Activated CD8-positive, alpha-beta T cell treated with anti-CD3 and anti-CD28 coated beads for 36 hours (primary cell): ENCODE measurements around the gene TRMT11. TPM values are rescaled to one million over a fixed set of nuclear protein-coding genes. Genes with fewer than 3 reads are reported as not detected.
"Not testable (repeated sequence)": the region's sequence is repeated elsewhere in the genome, so short reads cannot be mapped to it uniquely, and the experiment has no call there.

ENCODE experiments used
- ATAC-seq: fragments of 200-7000 bp; cut with Tn5 transposase; one replicate; pipeline ENCODE4 v1.10.0; 2021; ENCODE audit warnings: mild to moderate bottlenecking, moderate library complexity
- CTCF ChIA-PET: fragments of 350-600 bp; sonication (Branson Sonifier 250); formaldehyde crosslinking; loops from one replicate; lab custom pipeline; 2021; ENCODE audit warnings: antibody characterized with exemption; lab: Charles Lee
- POLR2A ChIA-PET: fragments of 350-600 bp; sonication (Branson Sonifier 250); formaldehyde crosslinking; loops from one replicate; lab custom pipeline; 2021; ENCODE audit warnings: antibody characterized with exemption; lab: Charles Lee
- DNase-seq: peaks from one replicate; pipeline ENCODE4 v3.0.0-alpha.2; 2020
- H3K27ac Mint-ChIP-seq: one replicate; pipeline ENCODE4 v1.8.0; 2021; ENCODE audit warnings: mild to moderate bottlenecking, mixed read lengths
- H3K27me3 Mint-ChIP-seq: one replicate; pipeline ENCODE4 v1.8.0; 2021; ENCODE audit warnings: mixed read lengths
- H3K36me3 Mint-ChIP-seq: one replicate; pipeline ENCODE4 v1.8.0; 2021; ENCODE audit warnings: low read depth, mixed read lengths
- H3K4me1 Mint-ChIP-seq: one replicate; pipeline ENCODE4 v1.8.0; 2021; ENCODE audit warnings: low read depth, mixed read lengths
- H3K4me3 Mint-ChIP-seq: one replicate; pipeline ENCODE4 v1.8.0; 2021; ENCODE audit warnings: mild to moderate bottlenecking, moderate library complexity, mixed read lengths
- H3K9me3 Mint-ChIP-seq: one replicate; pipeline ENCODE4 v1.8.0; 2021; ENCODE audit warnings: mixed read lengths
- CTCF ChIP-seq: fragments of 200-600 bp; IDR thresholded peaks from one replicate; pipeline ENCODE4 v1.8.0; 2022; ENCODE audit warnings: antibody characterized with exemption, mild to moderate bottlenecking
- intact Hi-C: fragments of 100-400 bp; cut with micrococcal nuclease; formaldehyde crosslinking; loops from one replicate; pipeline ENCODE4 v1.10.0; 2022
- total RNA-seq, 2 experiments: library from RNA; stranded (reverse); gene quantifications; one replicate each; pipeline ENCODE4 v1.2.3, GENCODE V29; 2021

The TRMT11 gene
- total RNA-seq, 2 experiments from 2014 or later = 41.5 to 49.1 TPM

GRCh38 chr6:126010040-126010439 is 23.7 kb downstream of the TRMT11 start:
- POLR2A ChIA-PET = interaction anchor here (0.6 kb wide), 1 partner anchor 126 kb away, joined by 3 read pairs; no protein-coding TSS in a partner anchor
- intact Hi-C loops = no loop called here
- no peak overlapping the region for H3K27ac Mint-ChIP-seq

GRCh38 chr6:126015863-126016262 is 29.5 kb downstream of the TRMT11 start:
- H3K27me3 Mint-ChIP-seq = no peaks in the 10 kb centered on the region
- H3K4me1 Mint-ChIP-seq = no peaks in the 10 kb centered on the region
- no peak overlapping the region for H3K27ac Mint-ChIP-seq
- POLR2A ChIA-PET = no interaction called here
- H3K4me3 Mint-ChIP-seq = no peak overlapping the region
- CTCF ChIA-PET = no interaction called here
- ATAC-seq (no peak), DNase-seq (no peak)
- H3K9me3 Mint-ChIP-seq = no peaks in the 10 kb centered on the region
- no peak for TF ChIP-seq CTCF
- peaks cover 49% of the 10 kb centered on the region for H3K36me3 Mint-ChIP-seq
- intact Hi-C loops = no loop called here

More at GRCh38 chr6:126010040-126010439, 23.7 kb downstream of the TRMT11 start:
- ATAC-seq = no peak
- Mint-ChIP-seq H3K4me1 (no peaks in the 10 kb centered on the region), H3K9me3 (no peaks in the 10 kb centered on the region), H3K36me3 (peaks cover 29% of the 10 kb centered on the region), H3K27me3 (no peaks in the 10 kb centered on the region), H3K4me3 (no peak overlapping the region)
- DNase-seq = no peak
- CTCF ChIA-PET = interaction anchor here (3.4 kb wide), 1 partner anchor 15 kb away, joined by 19 read pairs; no protein-coding TSS in a partner anchor
- no peak for TF ChIP-seq CTCF

GRCh38 chr6:126016591-126016990 is 30.3 kb downstream of the TRMT11 start:
- Mint-ChIP-seq H3K27me3 (no peaks in the 10 kb centered on the region), H3K9me3 (no peaks in the 10 kb centered on the region), H3K36me3 (peaks cover 52% of the 10 kb centered on the region), H3K4me3 (no peak overlapping the region), H3K4me1 (no peaks in the 10 kb centered on the region), H3K27ac (no peak overlapping the region)
- no peak for TF ChIP-seq CTCF
- DNase-seq = no peak
- intact Hi-C loops = no loop called here
- ChIA-PET CTCF (interaction anchor here (1.8 kb wide), 1 partner anchor 21 kb away, joined by 6 read pairs; no protein-coding TSS in a partner anchor), POLR2A (no interaction called here)
- no peak for ATAC-seq

- H3K4me1 Mint-ChIP-seq = no peaks in the 10 kb centered on the region
- POLR2A ChIA-PET = no interaction called here
- H3K36me3 Mint-ChIP-seq = peaks cover 50% of the 10 kb centered on the region
- no peak for TF ChIP-seq CTCF
- intact Hi-C loops = no loop called here
- no peaks in the 10 kb centered on the region for H3K9me3 Mint-ChIP-seq
- H3K27me3 Mint-ChIP-seq = no peaks in the 10 kb centered on the region
- no peak for DNase-seq
- no peak overlapping the region for H3K27ac Mint-ChIP-seq
- CTCF ChIA-PET = interaction anchor here (0.8 to 1.8 kb wide), 2 partner anchors 16 to 22 kb away, joined by 3 to 6 read pairs; no protein-coding TSS in a partner anchor
- ATAC-seq = no peak
- no peak overlapping the region for H3K4me3 Mint-ChIP-seq
These were observed 31.3 kb downstream of the TRMT11 start for GRCh38 chr6:126017668-126018067.

- TF ChIP-seq CTCF = no peak
- Mint-ChIP-seq H3K4me3 (no peak overlapping the region), H3K36me3 (peaks cover 44% of the 10 kb centered on the region), H3K4me1 (no peaks in the 10 kb centered on the region), H3K27ac (no peak overlapping the region), H3K27me3 (no peaks in the 10 kb centered on the region), H3K9me3 (no peaks in the 10 kb centered on the region)
- intact Hi-C loops = no loop called here
- ChIA-PET CTCF (interaction anchor here (1.1 kb wide), 1 partner anchor 46 kb away, joined by 5 read pairs; no protein-coding TSS in a partner anchor), POLR2A (no interaction called here)
- ATAC-seq (no peak), DNase-seq (no peak)
These were observed 34.1 kb downstream of the TRMT11 start for GRCh38 chr6:126020305-126021050.

GRCh38 chr6:126023474-126023873 is 37.1 kb downstream of the TRMT11 start:
- H3K36me3 Mint-ChIP-seq = peaks cover 39% of the 10 kb centered on the region
- H3K4me1 Mint-ChIP-seq = not testable (repeated sequence)

More at GRCh38 chr6:126023474-126023873, 37.1 kb downstream of the TRMT11 start:
- ATAC-seq, intact Hi-C loops, POLR2A ChIA-PET, H3K27ac Mint-ChIP-seq, H3K27me3 Mint-ChIP-seq, CTCF ChIA-PET, H3K4me3 Mint-ChIP-seq, DNase-seq, H3K9me3 Mint-ChIP-seq: not testable (repeated sequence)
